ENCODE data around the gene CYLD.

GRCh38 chr16:50831751-50832150, 89.9 kb downstream of the CYLD start:
- TF ChIP-seq EZH2 (IDR thresholded peaks at IDR 0.05; ENCODE audit: insufficient read depth, poor library complexity, severe bottlenecking) (no peak), EZH2phosphoT487 (IDR thresholded peaks at IDR 0.05; ENCODE audit: insufficient read depth, low read depth) (no peak)
